VCaP (cell line): Measurements from ENCODE around the gene CIRBP.

Experiments used
- H3K27ac ChIP-seq: fragments of 450-650 bp; 2 replicates; pipeline ENCODE4 v1.5.1; 2017
- TF ChIP-seq, protein P1 (sequence below): fragments of 450-650 bp; conservative IDR thresholded peaks from 2 replicates; pipeline ENCODE4 v1.5.1; 2017; ENCODE audit warnings: mild to moderate bottlenecking, moderate library complexity

CIRBP gene

DNA sequence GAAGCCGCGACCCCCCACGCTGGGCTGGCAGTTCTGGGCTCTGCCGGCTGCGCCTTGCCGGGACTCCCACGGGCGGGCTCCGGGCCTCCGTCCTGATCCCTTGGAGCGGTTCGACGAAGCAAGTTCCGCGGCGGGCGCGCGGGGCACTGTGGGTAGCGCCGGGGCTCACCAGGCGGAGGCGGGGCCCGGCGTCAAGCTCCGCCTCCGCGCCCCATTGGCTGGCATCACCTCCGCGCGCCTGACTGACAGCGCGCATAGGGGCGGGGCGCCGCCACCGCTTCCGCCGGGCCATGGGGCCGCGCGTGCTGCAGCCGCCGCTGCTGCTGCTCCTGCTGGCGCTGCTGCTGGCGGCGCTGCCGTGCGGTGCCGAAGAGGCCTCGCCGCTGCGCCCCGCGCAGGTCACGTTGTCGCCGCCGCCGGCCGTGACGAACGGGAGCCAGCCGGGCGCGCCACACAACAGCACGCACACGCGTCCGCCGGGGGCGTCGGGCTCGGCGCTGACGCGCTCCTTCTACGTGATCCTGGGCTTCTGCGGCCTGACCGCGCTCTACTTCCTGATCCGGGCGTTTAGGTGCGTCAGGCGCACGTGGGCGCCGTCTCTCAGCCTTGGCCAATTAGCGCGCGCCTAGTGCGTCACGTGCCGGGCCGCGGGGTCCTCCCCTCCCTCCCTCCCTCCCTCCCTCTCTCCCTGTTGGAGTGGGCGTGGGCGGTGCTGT is 6.3 kb downstream of the CIRBP start, which contains the start of gene FAM174C:
Gene FAM174C, plus strand, starts transcription at position 271 of the 716 bp plus-strand sequence. Its CDS starts 20 bp downstream, at position 291.
- peak within 1 kb of the TSS; percentile 98 for H3K27ac ChIP-seq
- TF ChIP-seq, protein P1, sequence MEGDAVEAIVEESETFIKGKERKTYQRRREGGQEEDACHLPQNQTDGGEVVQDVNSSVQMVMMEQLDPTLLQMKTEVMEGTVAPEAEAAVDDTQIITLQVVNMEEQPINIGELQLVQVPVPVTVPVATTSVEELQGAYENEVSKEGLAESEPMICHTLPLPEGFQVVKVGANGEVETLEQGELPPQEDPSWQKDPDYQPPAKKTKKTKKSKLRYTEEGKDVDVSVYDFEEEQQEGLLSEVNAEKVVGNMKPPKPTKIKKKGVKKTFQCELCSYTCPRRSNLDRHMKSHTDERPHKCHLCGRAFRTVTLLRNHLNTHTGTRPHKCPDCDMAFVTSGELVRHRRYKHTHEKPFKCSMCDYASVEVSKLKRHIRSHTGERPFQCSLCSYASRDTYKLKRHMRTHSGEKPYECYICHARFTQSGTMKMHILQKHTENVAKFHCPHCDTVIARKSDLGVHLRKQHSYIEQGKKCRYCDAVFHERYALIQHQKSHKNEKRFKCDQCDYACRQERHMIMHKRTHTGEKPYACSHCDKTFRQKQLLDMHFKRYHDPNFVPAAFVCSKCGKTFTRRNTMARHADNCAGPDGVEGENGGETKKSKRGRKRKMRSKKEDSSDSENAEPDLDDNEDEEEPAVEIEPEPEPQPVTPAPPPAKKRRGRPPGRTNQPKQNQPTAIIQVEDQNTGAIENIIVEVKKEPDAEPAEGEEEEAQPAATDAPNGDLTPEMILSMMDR, result no peak

DNA sequence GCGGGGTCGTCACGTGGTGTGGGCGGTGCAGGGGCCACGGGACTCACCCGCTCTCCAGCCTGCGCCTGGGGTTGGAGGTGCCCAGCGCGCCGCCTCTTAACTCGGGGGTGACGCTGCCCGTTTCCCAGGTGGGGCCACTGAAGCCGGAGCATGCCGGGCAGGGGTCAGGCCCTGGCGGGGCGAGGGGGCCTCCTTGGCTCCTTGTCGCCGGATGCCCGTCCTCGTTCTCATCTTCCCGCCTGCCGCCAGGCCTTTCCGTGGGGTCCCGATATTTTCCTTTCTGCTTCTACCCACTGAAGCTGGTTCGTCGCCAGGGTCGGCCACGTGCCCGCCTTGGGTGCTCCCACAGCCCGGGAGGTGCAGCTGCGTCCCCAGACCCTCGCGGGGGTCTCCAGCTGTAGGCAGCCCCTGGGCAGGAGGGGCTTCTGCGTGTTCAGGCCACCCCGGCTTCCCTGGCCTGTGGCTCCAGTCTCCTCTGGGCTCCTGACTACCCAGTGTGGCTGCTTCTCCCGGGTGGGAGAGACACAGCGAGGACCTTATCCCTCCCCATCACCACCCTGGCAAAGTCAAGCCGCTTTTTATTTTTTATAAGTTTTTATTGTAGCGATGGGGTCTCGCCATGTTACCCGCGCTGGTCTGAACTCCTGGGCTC is 7.0 kb downstream of the CIRBP start:
- H3K27ac ChIP-seq, result peak overlapping the region; percentile 98
- TF ChIP-seq, protein P1, result no peak

DNA sequence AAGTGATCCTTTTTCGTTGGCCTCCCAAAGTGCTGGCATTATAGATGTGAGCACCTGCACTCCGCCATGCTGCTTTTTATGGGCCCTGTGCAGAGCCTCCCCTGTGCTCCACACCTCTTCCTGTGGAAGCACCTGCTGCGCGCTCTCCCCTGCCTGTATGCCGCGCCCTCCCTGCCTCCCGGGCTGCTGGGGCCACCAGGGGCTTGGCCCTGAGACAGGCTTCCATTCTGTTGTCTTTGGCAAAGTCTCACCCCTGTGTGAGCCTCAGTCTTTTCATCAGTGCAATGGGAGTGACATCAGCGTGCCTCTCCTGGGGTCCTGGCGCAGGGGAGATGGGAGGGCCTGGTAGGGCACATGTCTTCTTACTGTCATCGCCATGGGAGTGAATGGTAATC is 7.5 kb downstream of the CIRBP start:
- TF ChIP-seq, protein P1, result no peak
- H3K27ac ChIP-seq, result peak overlapping the region; percentile 98

DNA sequence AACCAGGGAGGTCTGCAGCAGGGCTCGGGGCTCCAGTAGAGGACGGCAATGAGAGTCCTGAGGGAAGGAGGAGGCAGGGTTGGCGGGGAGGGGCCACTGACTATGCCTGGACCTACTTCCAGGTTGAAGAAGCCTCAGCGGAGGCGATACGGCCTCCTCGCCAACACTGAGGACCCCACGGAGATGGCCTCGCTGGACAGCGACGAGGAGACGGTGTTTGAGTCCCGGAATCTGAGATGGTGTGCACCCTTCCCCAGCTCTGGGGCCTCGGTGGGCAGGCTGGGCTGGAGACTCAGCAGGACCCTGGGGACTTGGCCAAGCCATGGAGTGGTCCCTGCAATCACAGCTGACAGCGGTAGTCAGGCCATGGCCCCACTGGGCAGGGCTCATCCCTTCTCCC is 7.9 kb downstream of the CIRBP start:
- TF ChIP-seq, protein P1, result no peak
- H3K27ac ChIP-seq, result peak overlapping the region; percentile 98

DNA sequence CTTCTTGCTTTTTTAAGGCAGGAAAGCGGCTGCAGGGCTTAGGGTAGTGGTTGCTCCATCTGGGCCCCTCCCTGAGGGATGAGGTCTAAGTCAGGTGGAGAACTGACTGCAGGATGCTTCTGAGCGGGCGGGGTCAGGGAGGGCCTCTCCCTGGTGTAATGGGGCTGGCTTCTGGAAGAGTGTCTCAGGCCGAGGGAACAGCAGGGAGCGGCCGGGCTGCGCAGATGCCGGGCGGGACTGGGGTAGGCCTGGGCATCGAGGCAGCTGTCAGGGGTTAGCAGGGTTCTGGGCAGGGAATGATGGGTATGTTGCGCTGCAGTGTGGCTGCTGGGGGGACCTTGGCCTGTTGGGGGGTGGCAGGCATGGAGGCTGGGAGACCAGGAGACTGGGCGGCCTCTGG is 8.9 kb downstream of the CIRBP start:
- TF ChIP-seq, protein P1, result no peak
- H3K27ac ChIP-seq, result no peak overlapping the region

DNA sequence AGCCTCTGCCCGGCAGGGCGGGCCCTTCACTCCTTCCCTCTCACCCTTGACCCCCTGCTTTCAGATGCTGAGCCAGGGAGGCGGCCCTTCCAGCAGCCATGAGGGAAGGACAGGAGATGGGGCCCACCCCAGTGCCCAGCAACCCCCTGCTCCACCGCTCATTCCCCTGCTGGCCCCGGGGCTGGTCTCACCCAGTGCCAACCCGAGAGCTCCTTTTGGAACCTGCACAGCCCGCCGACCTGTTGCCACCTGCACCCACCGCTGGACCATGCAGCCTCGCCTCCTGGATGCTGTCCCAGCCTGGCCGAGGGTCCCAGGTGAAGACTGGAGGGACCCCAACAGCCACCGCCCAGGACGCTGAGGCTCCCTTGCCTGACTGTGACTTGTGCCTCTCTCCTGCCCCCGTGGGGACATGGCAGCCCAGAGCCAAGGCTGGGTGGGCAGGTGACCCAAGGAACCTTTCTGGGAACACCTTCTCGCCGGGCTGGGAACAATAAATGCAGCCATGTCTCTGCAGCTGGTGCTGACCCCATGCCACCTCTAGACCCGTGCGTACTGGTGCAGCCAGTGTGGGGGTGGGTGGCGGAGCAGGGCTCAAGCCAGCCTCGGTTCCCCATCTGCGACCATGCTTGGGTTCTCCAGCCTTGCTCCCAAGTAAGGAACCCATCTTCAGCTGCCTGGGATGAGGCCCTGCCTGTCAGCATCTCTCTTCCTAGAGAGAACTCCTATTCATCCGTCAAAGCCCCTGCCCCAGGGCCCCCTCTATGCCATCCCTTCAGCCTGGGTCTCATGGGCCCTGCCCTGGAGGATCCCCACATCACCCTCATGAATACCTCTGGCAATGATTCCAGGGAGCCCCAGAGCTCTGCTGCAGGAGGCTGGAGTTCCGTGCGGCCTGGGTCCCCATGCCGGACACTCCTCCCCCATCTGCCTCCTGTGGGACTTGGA is 9.9 kb downstream of the CIRBP start:
- H3K27ac ChIP-seq, result no peak overlapping the region
- TF ChIP-seq, protein P1, result no peak
